ENCODE results near the gene COL11A2.

COL11A2 gene

DNA sequence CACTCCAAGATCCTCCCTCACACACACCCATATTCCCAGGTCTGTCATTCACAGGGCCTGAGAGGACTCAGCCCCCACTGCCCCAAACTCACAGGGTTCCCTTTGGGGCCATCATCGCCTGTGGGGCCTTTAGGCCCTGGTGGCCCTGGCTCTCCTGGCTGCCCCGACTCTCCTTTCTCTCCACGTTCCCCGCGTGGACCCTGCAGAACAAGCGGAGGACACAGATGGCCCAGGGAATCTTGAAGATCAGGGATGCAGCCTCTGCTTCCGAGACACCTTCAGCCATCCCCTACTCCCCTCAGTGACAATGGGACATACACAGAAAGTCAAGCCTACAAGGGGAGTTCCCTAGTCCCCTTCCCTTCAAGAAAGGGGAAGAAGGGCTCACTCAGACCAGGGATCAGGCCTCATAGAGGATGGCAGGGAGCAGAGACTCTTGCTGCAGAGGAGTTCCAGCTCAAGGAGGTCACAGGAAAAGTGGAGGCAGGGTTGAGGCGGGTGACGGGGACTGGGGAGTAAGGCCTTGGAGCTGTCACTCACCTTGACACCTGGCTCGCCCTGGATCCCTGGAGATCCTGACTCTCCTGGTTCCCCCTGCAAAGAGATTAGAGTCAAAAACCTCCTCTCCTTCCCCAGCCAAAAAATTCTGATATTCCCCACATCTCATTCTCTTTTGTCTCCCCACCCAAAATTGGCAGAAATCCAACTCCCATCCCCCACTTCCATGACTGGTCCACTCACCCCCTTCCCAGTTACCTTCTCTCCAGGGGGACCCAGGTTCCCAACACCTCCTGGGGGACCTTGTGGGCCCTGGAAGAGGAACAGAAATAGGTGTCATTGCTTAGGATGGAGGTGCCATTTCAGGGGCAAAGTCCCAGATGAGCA lies 22.7 kb downstream of the COL11A2 start:
- ATAC-seq: no peak
- TF ChIP-seq ZFP3 (CRISPR knock-in tag; IDR thresholded peaks at IDR 0.05) (no peak), RARB (CRISPR knock-in tag; IDR thresholded peaks at IDR 0.05) (no peak), ZFP30 (CRISPR knock-in tag; IDR thresholded peaks at IDR 0.05) (no peak), TCF4 (CRISPR knock-in tag; IDR thresholded peaks at IDR 0.05; ENCODE audit: borderline replicate concordance) (no peak), ZNF8 (CRISPR knock-in tag; IDR thresholded peaks at IDR 0.05) (no peak), ARNTL (CRISPR knock-in tag; IDR thresholded peaks at IDR 0.05; ENCODE audit: borderline replicate concordance, low read depth) (no peak), ISL1 (CRISPR knock-in tag; IDR thresholded peaks at IDR 0.05) (no peak), OSR1 (CRISPR knock-in tag; IDR thresholded peaks at IDR 0.05) (no peak), ZNF70 (CRISPR knock-in tag; IDR thresholded peaks at IDR 0.05) (no peak)
- TF ChIP-seq, protein P1, sequence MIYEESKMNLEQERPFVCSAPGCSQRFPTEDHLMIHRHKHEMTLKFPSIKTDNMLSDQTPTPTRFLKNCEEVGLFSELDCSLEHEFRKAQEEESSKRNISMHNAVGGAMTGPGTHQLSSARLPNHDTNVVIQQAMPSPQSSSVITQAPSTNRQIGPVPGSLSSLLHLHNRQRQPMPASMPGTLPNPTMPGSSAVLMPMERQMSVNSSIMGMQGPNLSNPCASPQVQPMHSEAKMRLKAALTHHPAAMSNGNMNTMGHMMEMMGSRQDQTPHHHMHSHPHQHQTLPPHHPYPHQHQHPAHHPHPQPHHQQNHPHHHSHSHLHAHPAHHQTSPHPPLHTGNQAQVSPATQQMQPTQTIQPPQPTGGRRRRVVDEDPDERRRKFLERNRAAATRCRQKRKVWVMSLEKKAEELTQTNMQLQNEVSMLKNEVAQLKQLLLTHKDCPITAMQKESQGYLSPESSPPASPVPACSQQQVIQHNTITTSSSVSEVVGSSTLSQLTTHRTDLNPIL (CRISPR knock-in tag; IDR thresholded peaks at IDR 0.05; ENCODE audit: low read depth): no peak
- TF ChIP-seq, protein P2, sequence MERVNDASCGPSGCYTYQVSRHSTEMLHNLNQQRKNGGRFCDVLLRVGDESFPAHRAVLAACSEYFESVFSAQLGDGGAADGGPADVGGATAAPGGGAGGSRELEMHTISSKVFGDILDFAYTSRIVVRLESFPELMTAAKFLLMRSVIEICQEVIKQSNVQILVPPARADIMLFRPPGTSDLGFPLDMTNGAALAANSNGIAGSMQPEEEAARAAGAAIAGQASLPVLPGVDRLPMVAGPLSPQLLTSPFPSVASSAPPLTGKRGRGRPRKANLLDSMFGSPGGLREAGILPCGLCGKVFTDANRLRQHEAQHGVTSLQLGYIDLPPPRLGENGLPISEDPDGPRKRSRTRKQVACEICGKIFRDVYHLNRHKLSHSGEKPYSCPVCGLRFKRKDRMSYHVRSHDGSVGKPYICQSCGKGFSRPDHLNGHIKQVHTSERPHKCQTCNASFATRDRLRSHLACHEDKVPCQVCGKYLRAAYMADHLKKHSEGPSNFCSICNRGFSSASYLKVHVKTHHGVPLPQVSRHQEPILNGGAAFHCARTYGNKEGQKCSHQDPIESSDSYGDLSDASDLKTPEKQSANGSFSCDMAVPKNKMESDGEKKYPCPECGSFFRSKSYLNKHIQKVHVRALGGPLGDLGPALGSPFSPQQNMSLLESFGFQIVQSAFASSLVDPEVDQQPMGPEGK (CRISPR knock-in tag; IDR thresholded peaks at IDR 0.05; ENCODE audit: borderline replicate concordance): no peak
- TF ChIP-seq, protein P3, sequence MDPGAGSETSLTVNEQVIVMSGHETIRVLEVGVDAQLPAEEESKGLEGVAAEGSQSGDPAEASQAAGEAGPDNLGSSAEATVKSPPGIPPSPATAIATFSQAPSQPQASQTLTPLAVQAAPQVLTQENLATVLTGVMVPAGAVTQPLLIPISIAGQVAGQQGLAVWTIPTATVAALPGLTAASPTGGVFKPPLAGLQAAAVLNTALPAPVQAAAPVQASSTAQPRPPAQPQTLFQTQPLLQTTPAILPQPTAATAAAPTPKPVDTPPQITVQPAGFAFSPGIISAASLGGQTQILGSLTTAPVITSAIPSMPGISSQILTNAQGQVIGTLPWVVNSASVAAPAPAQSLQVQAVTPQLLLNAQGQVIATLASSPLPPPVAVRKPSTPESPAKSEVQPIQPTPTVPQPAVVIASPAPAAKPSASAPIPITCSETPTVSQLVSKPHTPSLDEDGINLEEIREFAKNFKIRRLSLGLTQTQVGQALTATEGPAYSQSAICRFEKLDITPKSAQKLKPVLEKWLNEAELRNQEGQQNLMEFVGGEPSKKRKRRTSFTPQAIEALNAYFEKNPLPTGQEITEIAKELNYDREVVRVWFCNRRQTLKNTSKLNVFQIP (CRISPR knock-in tag; IDR thresholded peaks at IDR 0.05; ENCODE audit: borderline replicate concordance, low read depth): no peak

DNA sequence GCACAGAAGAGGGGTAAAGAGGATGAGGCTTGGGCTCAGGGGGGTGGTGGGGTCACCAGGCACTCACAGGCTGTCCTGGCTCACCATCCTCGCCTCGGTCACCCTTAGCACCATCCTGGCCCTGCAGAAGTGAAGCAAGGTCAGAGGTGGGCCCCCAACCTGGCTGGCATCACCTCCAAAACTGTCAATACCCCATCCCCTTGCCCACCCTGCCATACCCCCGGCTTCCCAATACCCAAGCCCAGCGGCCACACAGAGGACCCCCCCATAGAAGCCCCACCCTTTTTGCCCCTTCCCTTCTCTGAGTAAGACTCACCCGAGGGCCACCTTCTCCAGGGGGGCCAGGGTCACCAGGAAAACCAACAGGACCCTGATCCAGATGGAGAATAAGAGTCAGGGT lies 23.6 kb downstream of the COL11A2 start:
- TF ChIP-seq, protein P1 (CRISPR knock-in tag; IDR thresholded peaks at IDR 0.05; ENCODE audit: low read depth): no peak
- TF ChIP-seq TOX (CRISPR knock-in tag; IDR thresholded peaks at IDR 0.05; ENCODE audit: borderline replicate concordance): no peak
- TF ChIP-seq SNAI2 (CRISPR knock-in tag; IDR thresholded peaks at IDR 0.05): no peak
- no peak for TF ChIP-seq CSDC2 (CRISPR knock-in tag; IDR thresholded peaks at IDR 0.05)
- TF ChIP-seq, protein P4, sequence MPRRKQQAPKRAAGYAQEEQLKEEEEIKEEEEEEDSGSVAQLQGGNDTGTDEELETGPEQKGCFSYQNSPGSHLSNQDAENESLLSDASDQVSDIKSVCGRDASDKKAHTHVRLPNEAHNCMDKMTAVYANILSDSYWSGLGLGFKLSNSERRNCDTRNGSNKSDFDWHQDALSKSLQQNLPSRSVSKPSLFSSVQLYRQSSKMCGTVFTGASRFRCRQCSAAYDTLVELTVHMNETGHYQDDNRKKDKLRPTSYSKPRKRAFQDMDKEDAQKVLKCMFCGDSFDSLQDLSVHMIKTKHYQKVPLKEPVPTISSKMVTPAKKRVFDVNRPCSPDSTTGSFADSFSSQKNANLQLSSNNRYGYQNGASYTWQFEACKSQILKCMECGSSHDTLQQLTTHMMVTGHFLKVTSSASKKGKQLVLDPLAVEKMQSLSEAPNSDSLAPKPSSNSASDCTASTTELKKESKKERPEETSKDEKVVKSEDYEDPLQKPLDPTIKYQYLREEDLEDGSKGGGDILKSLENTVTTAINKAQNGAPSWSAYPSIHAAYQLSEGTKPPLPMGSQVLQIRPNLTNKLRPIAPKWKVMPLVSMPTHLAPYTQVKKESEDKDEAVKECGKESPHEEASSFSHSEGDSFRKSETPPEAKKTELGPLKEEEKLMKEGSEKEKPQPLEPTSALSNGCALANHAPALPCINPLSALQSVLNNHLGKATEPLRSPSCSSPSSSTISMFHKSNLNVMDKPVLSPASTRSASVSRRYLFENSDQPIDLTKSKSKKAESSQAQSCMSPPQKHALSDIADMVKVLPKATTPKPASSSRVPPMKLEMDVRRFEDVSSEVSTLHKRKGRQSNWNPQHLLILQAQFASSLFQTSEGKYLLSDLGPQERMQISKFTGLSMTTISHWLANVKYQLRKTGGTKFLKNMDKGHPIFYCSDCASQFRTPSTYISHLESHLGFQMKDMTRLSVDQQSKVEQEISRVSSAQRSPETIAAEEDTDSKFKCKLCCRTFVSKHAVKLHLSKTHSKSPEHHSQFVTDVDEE (CRISPR knock-in tag; IDR thresholded peaks at IDR 0.05): no peak
- no peak for TF ChIP-seq ZNF565 (CRISPR knock-in tag; conservative IDR thresholded peaks at IDR 0.05; ENCODE audit: low read depth)
- TF ChIP-seq ZFP30 (CRISPR knock-in tag; IDR thresholded peaks at IDR 0.05): no peak
- no peak for TF ChIP-seq ZC3H10 (CRISPR knock-in tag; IDR thresholded peaks at IDR 0.05)
- TF ChIP-seq BACH2 (CRISPR knock-in tag; IDR thresholded peaks at IDR 0.05; ENCODE audit: borderline replicate concordance): no peak
- TF ChIP-seq, protein P5, sequence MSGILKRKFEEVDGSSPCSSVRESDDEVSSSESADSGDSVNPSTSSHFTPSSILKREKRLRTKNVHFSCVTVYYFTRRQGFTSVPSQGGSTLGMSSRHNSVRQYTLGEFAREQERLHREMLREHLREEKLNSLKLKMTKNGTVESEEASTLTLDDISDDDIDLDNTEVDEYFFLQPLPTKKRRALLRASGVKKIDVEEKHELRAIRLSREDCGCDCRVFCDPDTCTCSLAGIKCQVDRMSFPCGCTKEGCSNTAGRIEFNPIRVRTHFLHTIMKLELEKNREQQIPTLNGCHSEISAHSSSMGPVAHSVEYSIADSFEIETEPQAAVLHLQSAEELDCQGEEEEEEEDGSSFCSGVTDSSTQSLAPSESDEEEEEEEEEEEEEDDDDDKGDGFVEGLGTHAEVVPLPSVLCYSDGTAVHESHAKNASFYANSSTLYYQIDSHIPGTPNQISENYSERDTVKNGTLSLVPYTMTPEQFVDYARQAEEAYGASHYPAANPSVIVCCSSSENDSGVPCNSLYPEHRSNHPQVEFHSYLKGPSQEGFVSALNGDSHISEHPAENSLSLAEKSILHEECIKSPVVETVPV (CRISPR knock-in tag; IDR thresholded peaks at IDR 0.05): no peak
- TF ChIP-seq RARB (CRISPR knock-in tag; IDR thresholded peaks at IDR 0.05): no peak
- TF ChIP-seq, protein P3 (CRISPR knock-in tag; IDR thresholded peaks at IDR 0.05; ENCODE audit: borderline replicate concordance, low read depth): no peak
- TF ChIP-seq TCF4 (CRISPR knock-in tag; IDR thresholded peaks at IDR 0.05; ENCODE audit: borderline replicate concordance): no peak
- no peak for TF ChIP-seq GLIS3 (CRISPR knock-in tag; IDR thresholded peaks at IDR 0.05)
- TF ChIP-seq ISL1 (CRISPR knock-in tag; IDR thresholded peaks at IDR 0.05): no peak
- no peak for TF ChIP-seq ZNF8 (CRISPR knock-in tag; IDR thresholded peaks at IDR 0.05)
- no peak for ATAC-seq

All from SK-N-SH treated with all-trans-retinoic acid at 6 μM for 48 hours (cell line).